ENCODE results near the gene NUDT12.

Gene NUDT12

GRCh38 chr5:103562453-103563157 is at the start of gene NUDT12:
Gene NUDT12 (minus strand): TSS chr5:103562789. CDS start chr5:103560248, 2,541 bp downstream.
- no peak for DNase-seq

- DNase-seq, result no peak
Measured at GRCh38 chr5:103607346-103607745, 44.8 kb upstream of the NUDT12 start.

- DNase-seq, result no peak
Measured at GRCh38 chr5:103605277-103605676, 42.7 kb upstream of the NUDT12 start.

DNA sequence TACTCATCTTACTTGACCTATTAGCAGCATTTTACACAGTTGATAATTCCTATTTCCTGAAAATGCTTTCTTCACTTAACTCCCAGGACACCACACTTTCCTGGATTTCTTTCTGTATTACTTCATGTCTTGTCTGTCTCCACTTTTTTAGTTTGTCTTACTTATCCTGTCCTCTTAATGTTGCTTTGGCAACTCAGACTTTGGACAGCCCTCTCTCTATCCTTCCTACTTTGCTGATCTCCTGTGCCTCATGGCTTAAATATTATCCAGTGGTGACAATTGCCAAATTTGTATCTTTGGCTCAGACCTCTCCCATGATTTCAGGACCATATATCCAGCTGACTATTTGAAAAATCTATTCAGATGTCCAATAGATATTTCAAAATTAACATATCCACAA is 39.8 kb upstream of the NUDT12 start:
- DNase-seq, result no peak

- DNase-seq, result no peak
Measured at GRCh38 chr5:103601314-103601713, 38.7 kb upstream of the NUDT12 start.

DNA sequence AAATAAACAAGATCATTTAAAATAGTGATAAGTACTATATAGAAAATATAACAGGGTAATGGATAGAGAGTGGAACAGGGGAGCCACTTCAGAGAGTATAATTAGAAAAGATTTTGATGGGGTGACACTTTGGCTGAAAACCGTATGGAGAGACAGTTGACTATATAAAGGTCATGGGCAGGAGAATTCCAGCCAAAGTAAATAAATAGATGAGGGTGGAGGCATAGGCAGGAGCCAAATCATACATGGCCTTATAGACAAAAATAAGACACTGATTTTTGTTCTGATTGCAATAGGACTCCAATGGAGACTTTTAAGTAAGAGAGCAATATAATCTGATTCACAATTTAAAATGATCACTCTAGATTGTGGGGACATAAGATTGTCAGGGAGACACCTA is 37.5 kb upstream of the NUDT12 start:
- DNase-seq, result no peak

DNA sequence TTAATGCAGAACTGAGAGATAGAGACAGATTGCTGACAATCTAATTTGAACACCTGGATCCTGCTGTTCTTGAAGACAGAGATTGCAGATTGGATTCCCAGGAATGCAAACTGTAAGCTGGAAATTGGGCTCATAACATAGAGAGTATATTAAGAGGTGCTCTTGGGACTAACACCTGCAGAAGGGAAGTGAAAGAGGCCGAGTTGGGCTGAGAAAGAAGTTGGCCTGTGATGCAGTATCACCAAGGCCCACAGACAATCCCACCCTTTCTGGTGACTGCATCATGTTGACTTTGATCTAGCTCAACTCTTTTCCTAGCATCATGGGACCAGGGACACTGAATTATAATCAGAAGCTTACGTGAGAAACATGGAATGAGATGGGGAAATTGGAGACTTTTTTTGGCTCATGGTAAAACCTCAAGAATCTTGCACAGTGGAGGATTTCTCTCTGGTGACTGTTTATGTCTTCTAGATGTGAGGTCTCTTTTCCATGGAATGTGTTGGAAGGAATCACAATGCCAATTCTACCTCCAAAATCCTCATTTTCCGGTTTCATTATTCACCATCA is 36.5 kb upstream of the NUDT12 start:
- no peak for DNase-seq

GRCh38 chr5:103590221-103590620 is 27.6 kb upstream of the NUDT12 start:
- DNase-seq, result no peak

GRCh38 chr5:103589776-103590175 is 27.2 kb upstream of the NUDT12 start:
- DNase-seq, result no peak

- DNase-seq, result no peak
Measured at GRCh38 chr5:103589357-103589756, 26.8 kb upstream of the NUDT12 start.

GRCh38 chr5:103587185-103587748 is 24.7 kb upstream of the NUDT12 start:
- DNase-seq, result no peak

- no peak for DNase-seq
Measured at GRCh38 chr5:103582364-103582763, 19.8 kb upstream of the NUDT12 start.

DNA sequence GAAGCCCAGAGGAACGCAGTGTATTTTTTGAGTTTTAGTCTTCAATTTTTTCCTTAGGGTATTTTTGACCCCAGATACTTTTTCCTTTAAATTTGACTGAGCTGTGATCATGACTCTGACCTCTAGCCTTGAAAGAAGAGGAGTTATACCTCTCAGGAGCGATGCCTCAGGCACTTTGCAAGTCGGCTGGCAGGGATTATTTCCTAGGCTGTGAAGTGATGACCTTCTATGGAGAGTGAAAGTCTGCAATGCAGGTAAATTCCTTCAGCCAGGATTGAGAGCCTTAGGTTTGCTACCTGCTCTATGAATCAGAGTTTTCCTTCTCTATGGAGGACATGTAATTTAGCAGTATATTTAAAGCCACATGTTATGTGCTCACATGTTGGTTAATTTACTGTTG is 10.8 kb upstream of the NUDT12 start:
- DNase-seq, result no peak

- DNase-seq, result no peak
Measured at GRCh38 chr5:103572454-103572853, 9.9 kb upstream of the NUDT12 start.

DNA sequence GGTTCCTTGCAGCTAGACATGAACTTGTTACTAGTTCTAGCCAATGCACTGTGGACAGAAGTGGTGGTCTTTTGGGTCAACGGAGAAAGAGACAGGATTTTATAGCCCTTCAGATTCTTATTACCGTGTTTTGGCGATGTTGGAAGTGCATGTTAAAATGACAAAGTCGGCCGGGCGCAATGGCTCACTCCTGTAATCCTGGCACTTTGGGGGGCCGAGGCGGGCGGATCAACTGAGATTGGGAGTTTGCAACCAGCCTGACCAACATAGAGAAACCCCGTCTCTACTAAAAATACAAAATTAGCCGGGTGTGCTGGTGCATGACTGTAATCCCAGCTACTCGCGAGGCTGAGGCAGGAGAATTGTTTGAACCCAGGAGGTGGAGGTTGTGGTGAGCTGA is 9.1 kb upstream of the NUDT12 start:
- DNase-seq, result no peak

DNA sequence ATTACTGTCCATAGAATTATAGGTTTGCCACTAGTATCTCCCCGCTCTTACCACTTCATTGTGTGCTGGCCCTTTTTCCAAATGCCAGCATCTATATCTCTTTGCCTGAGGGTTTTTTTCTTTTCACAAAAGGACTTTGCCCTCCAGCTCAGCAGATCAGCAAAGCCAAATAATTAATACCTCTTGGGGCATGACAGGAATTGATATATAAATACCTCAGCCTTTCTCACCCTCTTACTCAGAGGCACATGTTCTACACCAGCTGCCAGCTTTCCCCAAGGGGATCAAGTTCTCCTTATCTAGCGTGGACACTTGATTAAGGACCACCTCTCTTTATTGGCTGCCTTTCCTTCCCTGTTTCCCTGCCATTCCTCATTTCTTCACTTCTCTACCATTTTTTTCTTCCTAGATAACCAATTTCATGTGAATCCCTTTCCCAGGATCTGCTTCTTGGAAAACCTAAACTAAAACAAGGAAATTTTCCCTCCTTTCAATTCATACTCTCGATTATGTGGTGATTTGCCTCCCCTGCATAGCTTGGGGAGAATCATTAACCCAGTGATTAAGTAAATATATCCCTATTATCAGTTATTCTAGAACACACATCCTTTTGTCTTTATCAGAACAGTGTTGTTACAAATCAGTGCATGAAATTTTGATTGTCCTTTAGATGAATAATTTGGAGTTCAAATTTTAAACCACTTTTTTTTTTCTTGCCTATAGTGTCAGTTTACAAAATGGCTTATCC is 6.9 kb upstream of the NUDT12 start:
- DNase-seq, result no peak

GRCh38 chr5:103565719-103566118 is 3.1 kb upstream of the NUDT12 start:
- no peak for DNase-seq

DNA sequence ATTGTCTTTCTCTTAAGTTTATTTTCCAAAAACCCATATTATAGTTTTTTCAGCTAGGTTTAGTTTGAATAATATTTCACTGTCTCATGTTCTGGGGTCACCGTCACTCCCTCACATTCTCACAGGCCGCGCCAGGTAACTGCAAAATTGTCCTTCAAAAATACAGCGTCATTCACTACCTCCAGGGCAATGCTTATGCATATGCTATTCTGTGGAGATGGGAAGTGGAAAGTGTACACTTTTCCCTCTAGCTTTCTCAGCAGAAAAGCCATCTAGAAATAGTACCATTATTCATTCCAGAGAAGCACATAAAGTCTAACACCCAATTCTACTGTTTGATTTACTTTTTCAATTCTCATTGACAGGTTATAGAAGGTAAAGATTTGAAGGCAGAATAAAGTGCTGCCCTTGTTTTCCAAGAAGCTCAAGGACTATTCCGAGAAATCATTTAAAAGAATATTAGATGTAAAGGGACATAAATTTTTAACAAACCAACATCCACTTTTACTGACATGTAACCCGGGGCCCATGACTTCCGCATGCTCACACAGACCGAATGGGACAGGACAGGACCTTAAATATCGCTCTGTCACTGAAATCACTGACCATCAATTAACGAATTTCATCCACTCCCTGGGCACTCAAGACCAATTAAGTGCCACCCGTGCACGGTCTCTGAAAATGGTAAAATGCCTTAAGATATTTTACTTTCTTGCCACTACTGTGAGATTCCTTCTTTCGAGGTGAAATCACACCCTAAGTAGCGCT is 720 bp downstream of the NUDT12 start:
- no peak for DNase-seq

GRCh38 chr5:103560826-103561225 is 1.8 kb downstream of the NUDT12 start:
- DNase-seq, result no peak

DNA sequence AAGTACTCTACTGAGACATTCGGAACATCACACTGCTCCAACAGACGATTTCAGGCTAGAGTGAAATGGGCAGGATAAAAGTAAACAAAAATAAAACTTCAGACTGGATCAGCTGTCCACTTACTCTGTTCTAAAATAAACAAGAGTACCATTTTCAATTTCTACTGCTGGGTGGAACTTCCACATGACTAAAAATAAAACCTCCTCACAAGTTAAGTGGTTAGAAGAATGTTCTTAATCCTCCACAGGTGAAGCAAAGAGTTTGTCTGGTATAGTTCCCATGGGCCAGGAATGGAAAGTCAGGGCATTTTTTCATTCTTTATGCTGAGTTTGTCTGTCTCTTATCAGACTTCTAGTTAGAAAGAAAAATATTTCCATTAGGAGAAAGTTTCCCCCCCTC is 15.7 kb downstream of the NUDT12 start:
- DNase-seq, result no peak

GRCh38 chr5:103542441-103542840 is 20.1 kb downstream of the NUDT12 start:
- no peak for DNase-seq

GRCh38 chr5:103541569-103541968 is 21.0 kb downstream of the NUDT12 start:
- DNase-seq, result no peak

- no peak for DNase-seq
Measured at GRCh38 chr5:103541114-103541513, 21.5 kb downstream of the NUDT12 start.

All from cortex of kidney (tissue), 1 donor.